Dedifferentiated amniotic fluid mesenchymal stem cell (primary cell): ENCODE results near the gene POLR2C.
"Not testable (repeated sequence)": the region's sequence is repeated elsewhere in the genome, so short reads cannot be mapped to it uniquely, and the experiment has no call there.

Experiments
- DNase-seq: peaks from one replicate; pipeline ENCODE4 v3.0.0-alpha.2; 2016; ENCODE audit errors: extremely low spot score

The POLR2C gene

DNA sequence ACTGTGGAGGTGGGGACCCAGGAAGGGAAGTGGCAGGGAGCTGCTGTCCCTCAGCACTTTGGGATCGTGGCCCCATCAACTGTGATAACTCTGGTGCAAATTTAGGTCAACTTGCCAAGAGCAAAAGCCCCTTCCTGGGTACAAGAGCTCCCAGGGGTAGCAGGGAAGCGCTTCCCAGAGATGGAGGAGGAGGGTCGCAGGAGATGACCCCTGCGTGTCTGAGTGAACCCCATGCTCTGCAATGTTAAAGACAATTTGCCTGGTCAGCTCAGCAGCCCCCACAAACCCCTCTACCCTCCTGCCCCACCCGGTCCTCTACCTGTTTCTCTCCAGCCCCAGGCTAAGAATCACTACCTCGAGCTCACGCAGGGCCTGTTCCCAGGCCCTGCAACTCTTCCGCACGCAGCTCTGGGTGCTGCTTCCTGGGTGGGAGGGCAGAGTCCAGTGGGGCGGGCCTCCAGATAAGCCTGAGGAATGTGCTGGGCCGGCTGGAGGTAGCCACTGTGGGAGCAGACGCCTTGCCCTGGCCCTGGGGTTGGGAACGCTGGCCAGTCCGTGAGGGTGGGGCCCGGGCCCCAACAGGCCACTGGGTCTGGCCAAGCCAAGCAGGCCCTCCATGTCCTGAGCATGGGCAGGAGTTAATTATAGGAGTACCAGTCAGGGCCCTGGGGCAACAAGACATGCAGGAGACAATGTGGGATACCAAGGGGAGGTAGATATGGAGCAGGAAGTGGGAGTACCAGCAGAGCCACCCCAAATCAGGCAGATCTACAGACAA lies 17.7 kb downstream of the POLR2C start:
- DNase-seq = no peak

DNA sequence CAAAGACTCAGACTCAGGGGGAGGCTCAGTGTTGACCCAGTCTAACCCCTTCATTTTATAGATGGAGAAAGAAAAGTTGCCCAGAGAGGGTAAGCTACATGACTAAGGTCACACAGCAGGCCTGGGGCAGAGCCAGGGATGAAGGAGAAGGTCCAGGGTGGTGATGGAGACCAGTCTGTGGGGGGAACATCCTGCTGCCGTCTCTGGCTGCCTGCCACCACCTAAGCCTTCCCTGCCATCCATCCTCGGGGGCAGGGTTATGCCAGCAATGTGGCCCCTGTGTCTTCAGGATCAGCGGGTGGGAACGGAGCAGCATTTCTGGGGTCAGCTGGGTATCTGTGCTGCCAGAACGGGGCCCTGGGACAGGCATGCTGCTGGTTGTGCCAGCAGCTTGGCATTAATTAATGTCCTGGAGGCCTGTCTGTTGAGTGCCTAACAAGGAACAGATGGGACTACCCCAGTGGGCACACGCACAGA lies 18.3 kb downstream of the POLR2C start:
- DNase-seq = no peak

DNA sequence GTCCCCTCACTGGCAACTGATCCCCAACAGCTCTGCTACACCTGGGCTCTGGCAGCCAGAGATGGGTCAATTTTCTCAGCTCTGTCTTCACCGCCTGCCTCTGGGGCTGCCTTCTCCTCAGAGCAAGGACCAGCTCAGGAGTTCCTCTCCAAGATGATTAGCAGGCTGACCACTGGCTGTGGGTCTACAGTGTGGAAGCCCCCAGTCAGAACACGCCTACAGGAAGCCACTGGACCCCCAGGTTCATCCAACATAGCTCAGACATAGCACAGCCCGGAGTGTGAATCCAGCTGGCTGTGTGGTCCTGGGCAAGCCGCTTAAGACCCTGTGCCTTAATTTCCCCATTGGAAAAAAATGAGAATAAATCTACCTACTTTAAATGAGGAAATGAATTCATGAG lies 18.9 kb downstream of the POLR2C start:
- no peak for DNase-seq

DNA sequence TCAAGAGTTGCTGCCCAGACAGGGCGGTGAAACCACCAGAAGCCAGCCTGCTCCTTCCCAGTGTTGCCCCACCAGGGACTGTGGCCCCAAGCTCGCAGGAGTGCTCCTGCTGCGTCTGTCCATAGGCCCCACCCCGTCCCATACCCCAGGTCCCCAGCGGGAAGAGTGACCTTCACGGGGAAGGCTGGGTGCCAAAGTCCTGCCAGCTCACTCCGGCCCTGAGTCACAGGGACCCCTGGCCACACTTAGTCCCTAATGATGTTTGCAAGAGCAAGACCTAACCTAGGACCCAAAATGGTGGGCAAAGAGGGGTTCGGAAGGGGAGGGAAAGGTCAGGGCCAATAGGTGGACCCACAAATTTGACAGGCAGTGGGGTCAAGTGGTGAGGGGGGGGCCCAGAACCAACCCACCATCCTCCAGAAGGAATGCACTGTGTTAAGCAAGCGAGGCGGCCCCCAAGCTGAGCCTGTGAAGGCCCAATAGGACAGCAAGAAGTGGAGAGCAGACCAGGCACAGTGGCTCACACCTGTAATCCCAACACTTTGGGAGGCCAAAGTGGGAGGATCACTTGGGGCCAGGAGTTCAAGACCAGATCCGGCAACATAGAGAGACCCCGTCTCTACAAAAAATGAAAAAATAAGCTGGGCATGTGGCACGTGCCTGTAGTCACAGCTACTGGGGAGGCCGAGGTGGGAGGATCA lies 20.5 kb downstream of the POLR2C start:
- DNase-seq = no peak

DNA sequence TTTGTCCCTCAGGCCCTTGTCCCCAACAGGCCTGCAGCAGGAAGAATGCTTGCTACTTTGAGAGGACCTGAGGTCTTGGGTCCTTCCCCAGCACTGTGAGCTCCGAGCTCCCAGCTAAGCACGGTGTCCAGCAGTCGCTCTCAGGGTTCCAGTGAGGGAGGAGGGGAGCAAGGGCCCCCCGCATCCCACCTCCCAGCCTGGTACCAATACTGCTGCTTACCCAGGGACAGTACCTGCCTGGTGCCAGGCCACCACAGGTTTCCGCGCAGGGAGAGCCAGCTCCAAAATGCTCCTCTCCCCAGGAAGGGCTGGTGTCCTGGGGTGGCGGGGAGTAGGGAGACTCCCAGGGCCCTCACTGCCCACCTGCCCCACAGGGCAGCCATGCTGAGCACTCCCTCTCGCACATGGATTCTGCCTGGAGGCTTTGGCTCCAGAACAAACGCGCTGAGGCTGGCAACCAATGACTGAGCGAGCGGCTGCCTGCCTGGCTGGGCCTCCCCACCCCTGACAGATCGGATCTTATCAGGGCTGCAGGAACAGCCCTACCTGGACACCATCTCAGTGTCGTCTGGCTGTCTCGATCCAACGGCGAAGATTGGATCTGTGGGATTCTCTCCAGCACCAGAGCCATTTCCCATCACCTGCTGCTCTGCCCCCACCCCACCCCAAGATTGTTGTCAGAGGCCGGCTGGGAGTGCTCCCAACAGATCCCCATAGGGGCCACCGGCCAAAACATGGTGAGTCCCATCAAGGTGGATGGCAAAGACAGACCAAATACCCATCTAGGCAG lies 21.4 kb downstream of the POLR2C start:
- no peak for DNase-seq

DNA sequence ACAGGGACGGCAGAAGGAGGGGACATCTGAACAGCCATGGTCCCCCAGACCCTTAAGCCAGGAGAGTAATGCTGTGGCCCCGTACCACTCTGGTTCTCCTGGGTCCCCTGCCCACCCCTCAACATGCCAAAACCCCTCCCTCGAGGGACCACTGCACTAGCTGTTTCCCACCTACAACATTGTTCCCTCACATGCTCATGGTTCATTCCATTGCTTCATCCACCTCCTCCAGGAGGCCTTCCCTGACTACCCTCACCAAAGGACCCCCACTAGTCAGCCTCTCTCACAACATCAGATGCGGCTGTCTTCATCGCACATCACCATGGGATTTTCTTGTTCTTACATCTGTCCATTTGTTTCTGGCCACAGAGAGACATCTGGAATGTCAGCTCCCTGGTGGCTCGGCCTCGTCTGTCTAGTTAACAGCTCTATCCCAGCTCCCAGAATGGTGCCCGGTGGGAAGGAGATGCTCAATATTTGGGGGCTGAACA lies 22.1 kb downstream of the POLR2C start:
- no peak for DNase-seq

DNA sequence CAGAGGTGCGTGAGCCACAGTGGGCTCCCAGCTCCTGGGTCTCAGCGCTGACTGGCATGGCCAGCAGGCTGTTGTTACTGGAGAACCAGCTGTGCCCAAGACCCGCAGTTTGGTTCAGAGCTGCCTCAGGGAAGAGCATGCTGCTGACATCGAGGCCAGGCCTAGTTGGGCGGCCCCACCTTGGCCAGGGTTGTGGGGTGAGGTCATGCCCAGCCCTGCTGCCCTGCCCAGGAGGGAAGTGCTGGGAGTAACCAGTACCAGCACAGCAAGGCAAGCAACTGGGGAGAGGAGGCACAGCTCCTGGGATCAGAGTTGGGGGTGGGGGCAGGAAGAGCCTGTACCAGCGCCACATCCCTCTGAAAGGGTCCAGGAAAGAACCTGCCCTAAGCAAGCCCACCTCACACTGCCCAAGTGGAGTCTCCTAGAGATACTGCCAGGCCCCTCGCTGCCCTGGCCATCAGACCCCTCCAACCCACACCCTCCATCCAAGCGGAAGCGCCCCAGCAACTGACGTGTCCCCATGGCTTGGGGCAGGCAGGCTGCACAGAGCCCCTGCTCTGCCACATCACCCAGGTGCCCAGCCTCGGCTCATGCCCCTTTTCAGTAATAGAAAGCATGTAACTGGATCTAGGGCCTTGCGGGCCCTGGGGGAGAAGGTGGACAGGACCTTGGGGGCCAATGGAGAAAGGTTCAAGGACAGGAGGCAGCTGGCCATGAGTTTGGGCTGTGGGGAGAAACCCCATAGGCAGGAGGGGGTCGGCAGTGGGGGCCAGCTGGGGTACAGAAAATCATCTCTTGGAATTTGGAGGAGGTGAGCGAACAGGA lies 22.8 kb downstream of the POLR2C start:
- DNase-seq = no peak

DNA sequence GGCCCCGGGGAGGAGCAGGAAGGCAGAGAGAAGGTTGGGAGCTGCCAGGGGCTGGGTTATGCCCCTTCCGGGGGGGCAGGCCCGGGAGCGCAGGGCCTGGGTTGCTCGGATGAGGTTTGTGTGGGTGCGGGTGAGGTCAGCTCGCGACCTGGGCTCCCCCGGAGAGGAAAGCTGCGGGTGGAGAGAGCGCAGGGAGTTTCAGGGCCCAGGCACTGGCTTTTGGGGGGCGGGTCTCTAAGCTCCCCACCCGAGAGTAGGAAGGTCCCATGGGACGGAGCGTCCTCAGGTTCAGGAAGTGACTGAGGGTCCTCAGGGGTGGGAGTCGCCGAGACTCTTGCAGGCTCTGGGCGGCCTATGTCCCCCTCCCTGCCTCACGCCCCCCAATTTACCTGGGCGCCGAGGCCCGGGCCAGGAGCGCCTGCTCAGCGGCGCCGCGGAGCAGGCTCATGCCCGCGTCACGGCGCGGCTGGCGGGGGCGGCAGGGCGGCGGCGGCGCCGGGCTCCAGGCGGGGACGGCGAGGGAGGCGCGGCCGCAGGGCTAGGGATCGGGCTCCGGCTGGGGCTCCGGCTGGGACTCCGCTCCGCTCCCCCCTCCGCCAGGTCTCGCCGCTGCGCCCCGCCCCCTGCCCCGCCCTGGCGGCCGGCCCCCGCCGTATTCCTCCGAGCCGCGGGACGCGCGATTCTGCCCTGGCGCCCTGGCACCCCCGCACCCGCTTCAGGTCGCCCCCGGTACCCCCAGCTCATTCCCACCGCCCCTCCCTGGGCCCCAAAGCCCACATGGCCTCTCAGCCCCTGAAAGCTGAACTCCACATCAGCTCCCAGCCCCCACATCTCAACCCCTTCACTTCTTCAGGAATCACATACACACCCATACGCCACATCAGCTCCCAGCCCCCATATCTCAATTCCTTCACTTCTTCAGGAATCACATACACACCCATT lies 23.7 kb downstream of the POLR2C start, which contains the start of gene DOK4:
Gene DOK4 (minus strand): TSS at position 578 of the 942 bp plus-strand sequence. CDS start 6,986 bp downstream, outside the sequence.
- peak; percentile 58 for DNase-seq

DNA sequence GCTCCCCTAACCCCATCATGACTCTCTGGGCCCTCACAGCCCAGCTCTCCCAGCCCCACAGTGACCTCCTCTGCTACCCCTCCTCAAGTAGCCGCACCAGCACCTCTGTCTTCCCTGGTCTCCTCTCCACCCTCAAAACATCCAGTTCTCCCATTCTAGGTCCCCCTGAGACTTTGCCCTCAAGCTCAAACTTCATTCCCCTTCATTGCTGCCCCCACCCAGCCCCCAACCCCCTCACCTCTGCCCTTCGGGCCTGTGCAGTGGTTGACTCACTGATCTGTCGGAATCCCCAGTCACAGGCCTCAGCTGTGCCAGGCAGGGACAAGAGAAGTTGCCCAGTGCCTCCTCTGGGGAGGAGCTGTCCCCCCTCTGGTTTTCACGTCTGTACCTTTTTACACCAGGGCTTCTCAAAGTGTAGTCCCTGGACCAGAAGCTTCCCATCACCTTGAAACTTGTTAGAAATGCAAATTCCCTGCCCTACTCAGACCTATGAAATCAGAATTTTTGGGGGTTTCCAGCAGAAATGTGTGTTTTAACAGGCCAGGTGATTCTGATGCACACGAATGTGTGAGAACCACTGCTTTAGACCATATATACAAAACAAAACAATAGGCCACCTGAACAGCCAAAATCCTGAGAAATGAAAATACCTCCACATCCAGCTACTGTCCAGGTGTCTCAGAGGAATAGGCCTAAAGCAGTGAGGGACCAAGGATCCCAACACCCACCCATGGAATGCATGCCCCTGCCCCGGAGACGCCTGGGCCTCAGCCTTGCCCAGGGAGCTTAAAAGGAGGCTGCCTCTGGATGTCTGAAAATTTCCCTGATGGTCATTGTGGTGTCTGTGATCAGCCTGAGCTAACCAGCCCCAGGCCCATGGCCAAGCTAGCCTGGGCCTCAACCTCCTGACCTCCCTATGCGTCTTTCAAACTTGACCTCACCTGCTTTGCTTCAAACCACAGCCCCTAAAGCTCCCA lies 24.7 kb downstream of the POLR2C start:
- DNase-seq = no peak

DNA sequence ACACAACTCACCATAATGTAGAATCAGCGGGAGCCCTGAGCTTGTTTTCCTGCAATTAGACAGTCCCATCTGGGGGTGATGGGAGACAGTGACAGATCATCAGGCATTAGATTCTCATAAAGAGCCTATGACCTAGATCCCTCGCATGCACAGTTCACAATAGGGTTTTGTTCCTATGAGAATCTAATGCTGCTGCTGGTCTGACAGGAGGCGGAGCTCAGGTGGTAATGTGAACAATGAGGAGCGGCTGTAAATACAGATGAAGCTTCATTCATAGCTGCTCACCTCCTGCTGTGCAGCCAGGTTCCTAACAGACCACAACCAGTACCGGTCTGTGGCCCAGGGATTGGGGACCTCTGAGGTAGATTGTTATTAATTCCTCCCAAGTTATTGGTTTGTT lies 26.8 kb downstream of the POLR2C start:
- no peak for DNase-seq

DNA sequence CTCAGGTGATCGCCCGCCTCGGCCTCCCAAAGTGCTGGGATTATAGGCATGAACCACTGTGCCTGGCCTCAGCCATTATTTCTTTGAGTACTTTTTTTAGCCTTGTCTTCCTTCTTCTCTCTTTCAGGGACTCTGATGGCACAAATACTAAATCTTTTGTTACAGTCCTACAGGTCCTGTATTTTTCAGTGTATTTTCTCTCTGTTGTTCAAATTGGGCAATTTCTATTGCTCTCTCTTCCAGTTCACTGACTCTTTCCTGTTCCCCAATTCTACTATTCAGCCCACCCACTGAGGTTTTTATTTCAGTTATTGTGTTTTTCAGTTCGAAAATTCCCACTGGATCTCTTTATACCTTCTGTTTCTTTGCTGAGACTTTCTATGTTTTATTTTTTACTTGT lies 31.3 kb downstream of the POLR2C start:
- no peak for DNase-seq

DNA sequence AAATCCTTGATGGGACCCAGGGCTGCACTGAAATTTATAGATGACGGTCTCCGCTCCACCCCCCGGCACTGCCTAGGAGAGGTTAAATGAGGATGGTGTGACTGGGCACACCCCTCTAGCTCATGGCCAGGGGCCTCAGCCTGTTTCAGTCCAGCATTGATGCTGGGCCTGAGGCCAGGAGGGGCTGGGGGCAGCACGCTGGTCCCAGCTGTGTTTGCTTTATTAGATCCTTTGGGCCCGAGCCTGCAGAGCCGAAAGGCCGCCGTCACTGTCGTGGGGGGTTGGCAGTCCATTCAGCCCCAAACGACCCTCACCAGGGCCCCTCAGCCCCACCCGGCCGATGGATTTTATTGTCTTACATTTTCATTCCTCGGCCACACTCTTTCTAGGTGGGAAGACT lies 34.6 kb downstream of the POLR2C start:
- no peak for DNase-seq

DNA sequence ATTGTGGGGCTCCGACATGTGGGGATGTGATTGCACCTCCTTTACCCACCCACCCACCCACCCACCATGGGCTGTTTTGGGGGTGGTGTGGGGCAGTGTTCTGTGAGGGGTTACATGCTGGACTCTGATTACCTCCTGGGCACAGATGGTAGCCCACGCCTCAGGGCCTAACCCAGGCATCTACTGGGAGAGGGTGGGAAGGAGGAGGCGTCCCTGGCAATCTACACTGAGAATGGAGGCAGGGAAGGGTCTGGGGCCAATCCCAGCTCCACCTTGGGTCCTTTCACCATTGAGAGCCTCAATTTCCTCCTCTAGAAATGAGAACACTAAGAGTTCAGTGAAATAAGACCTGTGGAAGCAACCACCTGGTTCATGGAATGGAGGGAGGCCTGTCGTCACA lies 35.6 kb downstream of the POLR2C start:
- no peak for DNase-seq

DNA sequence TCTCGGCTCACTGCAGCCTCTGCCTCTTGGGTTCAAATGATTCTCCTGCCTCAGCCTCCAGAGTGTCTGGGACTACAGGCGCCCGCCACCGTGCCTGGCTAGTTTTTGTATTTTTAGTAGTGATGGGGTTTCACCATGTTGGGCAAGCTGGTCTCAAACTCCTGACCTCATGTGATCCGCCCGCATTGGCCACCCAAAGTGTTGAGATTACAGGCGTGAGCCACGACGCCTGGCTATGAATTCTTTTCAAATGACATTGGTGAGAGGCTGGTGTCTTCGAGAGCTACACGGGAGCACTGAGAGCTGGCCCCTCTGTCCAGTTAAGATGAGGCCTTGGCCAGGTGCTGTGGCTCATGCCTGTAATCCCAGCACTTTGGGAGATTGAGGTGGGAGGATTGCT lies 37.5 kb downstream of the POLR2C start:
- DNase-seq = not testable (repeated sequence)

DNA sequence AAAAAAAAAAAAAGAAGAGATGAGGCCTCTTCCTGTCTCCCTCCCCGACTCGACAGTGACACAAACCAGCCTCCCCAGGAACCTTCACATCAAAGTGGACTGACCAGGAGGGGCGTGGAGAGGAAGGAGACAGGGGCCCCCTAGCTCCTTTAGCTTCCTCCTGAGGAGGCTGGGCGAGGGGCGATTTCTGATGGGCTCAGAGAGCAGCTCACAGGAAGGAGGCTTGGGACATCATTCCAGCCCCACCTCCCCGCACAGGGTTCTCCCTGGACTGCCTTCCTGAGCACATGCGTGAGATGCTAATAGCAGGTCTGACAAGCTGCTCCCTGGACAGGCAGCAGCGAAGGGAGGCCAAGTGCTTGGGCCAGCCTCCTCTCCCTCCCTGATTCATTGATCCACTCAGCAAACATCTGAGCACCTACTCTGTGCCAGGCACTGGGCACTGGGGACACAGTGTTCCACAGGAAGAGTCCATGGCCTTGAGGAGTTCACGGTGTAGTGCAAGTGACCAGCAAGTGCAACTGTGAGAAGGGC lies 38.2 kb downstream of the POLR2C start:
- DNase-seq = no peak

DNA sequence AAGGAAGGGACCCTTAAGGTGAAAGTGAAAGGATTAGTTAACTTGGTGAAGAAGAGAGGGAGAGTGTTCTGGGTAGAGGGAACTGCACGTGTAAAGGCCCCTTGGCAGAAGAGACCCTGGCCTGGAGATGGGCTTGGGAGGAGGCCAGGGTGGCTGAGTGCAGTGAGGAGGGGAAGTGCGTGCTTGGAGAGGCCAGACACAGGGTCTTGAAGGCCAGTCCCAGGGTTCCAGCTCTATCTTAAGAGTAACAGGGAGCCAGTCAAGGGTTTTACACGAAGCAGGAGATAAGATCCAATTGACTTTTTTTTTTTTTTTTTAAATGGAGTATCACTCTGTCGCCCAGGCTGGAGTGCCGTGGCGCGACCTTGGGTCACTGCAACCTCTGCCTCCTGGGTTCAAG lies 39.0 kb downstream of the POLR2C start:
- DNase-seq = no peak

DNA sequence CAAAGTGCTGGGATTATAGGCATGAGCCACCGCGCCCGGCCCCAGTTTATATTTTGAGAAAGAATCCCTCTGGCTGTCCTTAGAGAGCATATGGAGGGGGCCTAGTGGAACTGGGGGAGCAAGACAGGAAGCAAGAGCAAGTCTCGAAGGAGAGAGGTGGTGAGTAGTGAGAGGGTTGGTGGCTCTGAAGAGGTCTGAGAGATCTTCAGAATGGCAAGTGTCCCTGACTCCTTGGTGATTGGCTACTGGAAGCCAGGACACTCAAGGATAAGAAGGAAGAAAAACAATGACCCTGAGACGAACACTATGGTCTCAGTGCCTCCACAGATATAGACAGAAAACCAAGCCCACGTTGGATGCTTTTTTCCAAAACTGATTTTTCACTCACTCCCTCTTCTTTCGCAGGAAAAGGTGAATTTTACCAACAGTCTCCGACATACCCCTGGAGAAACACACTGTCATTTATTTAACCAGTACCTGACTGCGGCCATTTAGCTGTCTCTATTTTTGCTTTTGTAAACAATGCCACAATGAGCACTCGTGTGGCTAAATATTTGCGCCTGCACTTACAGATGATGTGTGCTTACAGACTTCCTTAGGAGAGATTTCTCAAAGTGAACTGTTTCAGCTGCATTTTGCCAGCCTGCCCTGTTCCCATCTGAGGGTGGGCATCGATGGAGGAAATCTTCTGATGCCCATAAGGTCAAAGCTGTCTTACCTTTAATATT lies 39.7 kb downstream of the POLR2C start:
- no peak for DNase-seq

DNA sequence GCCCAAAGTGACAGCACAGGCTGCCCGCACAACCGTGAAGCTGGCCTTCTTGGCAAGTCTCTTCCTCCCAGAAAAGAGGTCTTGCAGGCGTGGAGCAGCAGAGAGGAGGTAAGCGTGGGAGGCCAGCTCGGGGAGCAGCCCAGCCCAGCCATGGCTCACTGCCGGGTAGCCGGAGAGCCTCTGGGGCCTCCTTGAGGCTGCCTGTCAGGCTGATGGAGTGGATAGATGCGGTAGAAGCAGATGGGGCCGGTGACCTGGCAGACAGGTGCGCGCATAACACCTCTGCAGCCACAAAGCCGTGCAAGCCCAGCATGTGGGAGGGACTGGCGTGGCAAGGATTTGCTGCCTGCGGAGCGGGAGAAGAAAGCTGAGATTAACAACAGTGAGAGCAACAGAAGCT lies 40.9 kb downstream of the POLR2C start:
- DNase-seq = no peak
